Aorta (tissue), 5 donors: ENCODE data around the gene PIK3AP1. TPM values are rescaled to one million over a fixed set of nuclear protein-coding genes. Genes with fewer than 3 reads are reported as not detected.

Experiments used
- ATAC-seq: fragments of 200-7000 bp; cut with Tn5 transposase; one replicate; pipeline ENCODE4 v1.9.1; 2022; ENCODE audit warnings: moderate library complexity; ENCODE audit not compliant: low FRiP score
- DNase-seq, 2 donors: peaks; one replicate each; pipeline ENCODE4 v3.0.0-alpha.2; 2020
- H3K27ac ChIP-seq, 2 donors: one replicate each; pipeline ENCODE4 v1.5.1; 2013; ENCODE audit warnings: low read length in 2 of 2, mild to moderate bottlenecking in 2 of 2, moderate library complexity in 2 of 2, control low read depth in 1 of 2, inconsistent platforms in 1 of 2, low read depth in 1 of 2
- H3K27me3 ChIP-seq, 2 donors: one replicate each; pipeline ENCODE4 v1.6.1; 2013; ENCODE audit warnings: control low read depth in 1 of 2, low read length in 1 of 2, mild to moderate bottlenecking in 1 of 2, moderate library complexity in 1 of 2; ENCODE audit not compliant: insufficient read depth in 2 of 2, control insufficient read depth in 1 of 2
- H3K36me3 ChIP-seq, 2 donors: one replicate each; pipeline ENCODE4 v1.6.1; 2013; ENCODE audit warnings: control low read depth in 1 of 2, low read length in 1 of 2, mild to moderate bottlenecking in 1 of 2; ENCODE audit not compliant: insufficient read depth in 2 of 2, control insufficient read depth in 1 of 2
- H3K4me1 ChIP-seq, 2 donors: one replicate each; pipeline ENCODE4 v1.6.1; 2013; ENCODE audit warnings: low read length in 2 of 2, control low read depth in 1 of 2, mild to moderate bottlenecking in 1 of 2, moderate library complexity in 1 of 2; ENCODE audit not compliant: insufficient read depth in 2 of 2, control insufficient read depth in 1 of 2
- H3K4me3 ChIP-seq, 2 donors: one replicate each; pipeline ENCODE4 v1.5.1; 2013; ENCODE audit warnings: low read length in 2 of 2, control low read depth in 1 of 2, mild to moderate bottlenecking in 1 of 2
- H3K9me3 ChIP-seq: one replicate; pipeline ENCODE4 v1.6.1; 2013; ENCODE audit warnings: mild to moderate bottlenecking, low read length; ENCODE audit not compliant: control insufficient read depth
- WGBS, 2 donors: extraction: QIAGEN DNeasy Blood & Tissue Kit; methylation state at CpG; one replicate each; pipeline ENCODE4 v1.1.7; 2013; 5-methylcytosine and 5-hydroxymethylcytosine counted together
- intact Hi-C, 2 donors: fragments of 100-400 bp; cut with DNase I; formaldehyde crosslinking; loops; one replicate each; pipeline versions ENCODE4 v1.14.2 to v1.15.0; 2022
- polyA plus RNA-seq, 2 donors: library from polyadenylated mRNA; stranded (reverse); fragments of 200-250 nt; gene quantifications; one replicate each; pipeline ENCODE4 v1.2.3, GENCODE V29; 2013
- total RNA-seq, 2 donors: library from RNA; stranded (reverse); fragmentation: NEBNext Ultra II Directional; extraction: Animal tissue kit (Norgen Biotek cat#: 25700); gene quantifications; one replicate each; pipeline ENCODE4 v1.2.1, GENCODE V29; 2021
- donor health status: healthy with polysubstance abuse.
- donor health status: Bipolar disorder and iron deficiency.
- donor health status: DM: no; HTN: no; CAD: no.
- donor health status: DM: no; HTN: no; CAD: no.
- donor health status: DM: yes; HTN: yes; CAD: no.

PIK3AP1 gene
- total and polyA plus RNA-seq, 4 donors: 1.9 to 23.4 (median 11.9) TPM

DNA sequence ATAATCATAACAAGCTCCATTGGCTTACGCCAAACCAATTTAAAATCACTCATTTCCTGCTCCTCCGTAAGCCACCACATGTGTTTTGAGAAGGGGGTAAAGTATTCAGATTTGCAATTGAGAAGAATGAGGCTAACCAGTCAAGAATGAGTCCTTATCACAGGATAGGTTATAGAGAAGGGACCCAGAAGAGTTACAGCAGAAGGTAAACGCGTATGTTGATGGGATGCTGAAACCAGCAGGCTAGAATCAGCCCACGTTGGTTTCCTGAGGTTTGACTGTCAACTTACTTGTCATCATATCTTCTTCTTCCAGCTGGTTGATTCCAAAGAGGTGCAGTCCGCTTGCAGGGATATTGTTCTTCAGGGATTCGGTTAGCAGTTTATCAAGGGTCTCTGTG, 69.4 kb downstream of the PIK3AP1 start:
- Histone ChIP-seq H3K4me1 (no peaks in the 10 kb centered on the region), H3K27me3 (no peaks in the 10 kb centered on the region), H3K36me3 (no peaks in the 10 kb centered on the region), H3K4me3 (no peak overlapping the region), H3K9me3 (no peaks in the 10 kb centered on the region), H3K27ac (no peak overlapping the region)
- DNase-seq: no peak
- ATAC-seq: no peak
- intact Hi-C loops: no loop called here
- WGBS, 2 donors: 80 to 84% methylated on average over 7 of the region's 7 CpGs

DNA sequence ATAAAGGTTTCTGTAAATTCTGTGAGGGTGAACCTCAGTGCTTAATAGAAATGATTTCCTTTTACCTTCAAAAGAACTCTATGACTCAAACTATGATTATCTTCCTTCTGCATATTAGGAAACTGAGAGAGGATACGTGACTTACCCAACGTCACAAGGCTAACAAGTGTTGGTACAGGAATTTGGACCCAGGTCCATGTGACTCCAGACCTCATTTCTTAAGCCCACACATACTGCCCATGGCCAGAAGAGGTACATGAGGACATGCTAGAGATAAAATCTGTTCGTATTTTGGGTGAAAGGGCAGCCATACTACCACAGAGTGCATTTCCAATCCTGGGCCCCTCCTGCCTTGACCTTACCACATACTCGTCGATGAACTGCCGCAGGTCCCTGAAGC, 72.0 kb downstream of the PIK3AP1 start:
- WGBS, 2 donors: 86 to 87% methylated on average over 6 of the region's 6 CpGs
- ATAC-seq (no peak), DNase-seq (no peak)
- H3K36me3 ChIP-seq: no peaks in the 10 kb centered on the region
- no peaks in the 10 kb centered on the region for H3K4me1 ChIP-seq
- no peak overlapping the region for H3K27ac ChIP-seq
- no peak overlapping the region for H3K4me3 ChIP-seq
- intact Hi-C loops: no loop called here
- no peaks in the 10 kb centered on the region for H3K9me3 ChIP-seq
- H3K27me3 ChIP-seq: no peaks in the 10 kb centered on the region

GRCh38 chr10:96647466-96647865, 72.8 kb downstream of the PIK3AP1 start:
- Histone ChIP-seq H3K9me3 (no peaks in the 10 kb centered on the region), H3K36me3 (no peaks in the 10 kb centered on the region), H3K4me1 (no peaks in the 10 kb centered on the region), H3K4me3 (no peak overlapping the region), H3K27me3 (no peaks in the 10 kb centered on the region), H3K27ac (no peak overlapping the region)
- ATAC-seq (no peak), DNase-seq (no peak)
- 53 to 56% methylated on average over 6 of the region's 6 CpGs for WGBS, 2 donors
- intact Hi-C loops: no loop called here

- Histone ChIP-seq H3K36me3 (no peaks in the 10 kb centered on the region), H3K4me1 (no peaks in the 10 kb centered on the region), H3K27me3 (no peaks in the 10 kb centered on the region), H3K9me3 (no peaks in the 10 kb centered on the region), H3K27ac (no peak overlapping the region), H3K4me3 (no peak overlapping the region)
- DNase-seq: no peak
- 80 to 82% methylated on average over 3 of the region's 3 CpGs for WGBS, 2 donors
- intact Hi-C loops: no loop called here
- no peak for ATAC-seq
Observed at GRCh38 chr10:96646751-96647166, 73.6 kb downstream of the PIK3AP1 start.

- no peak for ATAC-seq
- H3K4me1 ChIP-seq: no peaks in the 10 kb centered on the region
- H3K27me3 ChIP-seq: no peaks in the 10 kb centered on the region
- H3K27ac ChIP-seq: no peak overlapping the region
- WGBS, 2 donors: 74 to 78% methylated on average over 4 of the region's 4 CpGs
- no peaks in the 10 kb centered on the region for H3K36me3 ChIP-seq
- H3K9me3 ChIP-seq: no peaks in the 10 kb centered on the region
- intact Hi-C loops: no loop called here
- H3K4me3 ChIP-seq: no peak overlapping the region
- DNase-seq: no peak
Observed at GRCh38 chr10:96646301-96646700, 74.0 kb downstream of the PIK3AP1 start.

DNA sequence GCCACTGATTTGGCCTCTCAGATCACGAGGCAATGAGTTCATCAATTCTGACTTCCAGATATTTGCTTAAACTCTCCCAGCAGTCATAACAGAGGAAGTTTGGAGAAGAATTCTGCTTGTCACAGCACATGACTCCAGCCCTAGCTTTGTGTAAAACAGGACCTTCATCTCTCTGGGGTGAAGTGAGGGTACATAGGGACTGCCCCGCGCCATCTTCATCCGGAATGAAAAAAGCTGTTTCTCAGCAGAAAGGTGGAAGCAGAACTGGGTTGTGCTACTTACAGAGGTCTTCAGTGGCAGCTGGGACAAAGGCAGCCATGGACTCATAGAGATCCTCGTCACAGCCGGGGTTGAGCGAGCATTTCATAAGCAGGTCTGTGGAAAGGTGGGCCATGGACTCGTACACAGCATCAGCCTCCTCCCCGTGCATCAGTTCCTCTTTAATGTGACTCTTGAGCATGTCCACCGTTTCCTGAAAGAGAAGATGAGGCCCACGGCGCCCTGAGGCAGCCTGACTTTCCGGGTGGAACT, 75.1 kb downstream of the PIK3AP1 start:
- intact Hi-C loops: no loop called here
- Histone ChIP-seq H3K27ac (no peak overlapping the region), H3K27me3 (no peaks in the 10 kb centered on the region), H3K9me3 (no peaks in the 10 kb centered on the region), H3K4me1 (no peaks in the 10 kb centered on the region), H3K4me3 (no peak overlapping the region), H3K36me3 (no peaks in the 10 kb centered on the region)
- ATAC-seq (no peak), DNase-seq (peak in 1 of 2 donors; percentile 58)
- WGBS, 2 donors: 82 to 84% methylated on average over 13 of the region's 13 CpGs

DNA sequence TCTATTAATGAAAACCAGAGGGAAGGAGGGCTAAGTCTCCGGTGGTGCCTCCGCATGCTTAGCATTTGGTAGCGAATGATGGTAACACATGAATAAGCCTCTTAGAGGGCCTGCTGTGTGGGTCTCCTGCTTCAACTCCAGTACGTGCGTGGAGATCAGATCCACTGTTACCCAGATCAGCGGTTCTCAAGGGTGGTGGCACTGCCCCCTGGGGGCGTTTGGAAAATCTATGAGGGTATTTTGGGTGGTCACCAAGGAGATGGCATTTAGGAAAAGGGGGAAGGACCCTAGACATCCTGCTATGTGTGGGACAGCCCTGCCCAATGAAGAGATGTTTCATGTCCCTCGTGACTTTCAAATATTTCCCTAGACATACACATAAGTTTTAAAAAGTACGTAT, 76.4 kb downstream of the PIK3AP1 start:
- Histone ChIP-seq H3K4me3 (no peak overlapping the region), H3K27me3 (no peaks in the 10 kb centered on the region), H3K27ac (no peak overlapping the region), H3K9me3 (no peaks in the 10 kb centered on the region), H3K36me3 (no peaks in the 10 kb centered on the region), H3K4me1 (no peaks in the 10 kb centered on the region)
- WGBS, 2 donors: 82% methylated on average over 9 of the region's 9 CpGs
- ATAC-seq: no peak
- no peak for DNase-seq
- intact Hi-C loops: no loop called here

DNA sequence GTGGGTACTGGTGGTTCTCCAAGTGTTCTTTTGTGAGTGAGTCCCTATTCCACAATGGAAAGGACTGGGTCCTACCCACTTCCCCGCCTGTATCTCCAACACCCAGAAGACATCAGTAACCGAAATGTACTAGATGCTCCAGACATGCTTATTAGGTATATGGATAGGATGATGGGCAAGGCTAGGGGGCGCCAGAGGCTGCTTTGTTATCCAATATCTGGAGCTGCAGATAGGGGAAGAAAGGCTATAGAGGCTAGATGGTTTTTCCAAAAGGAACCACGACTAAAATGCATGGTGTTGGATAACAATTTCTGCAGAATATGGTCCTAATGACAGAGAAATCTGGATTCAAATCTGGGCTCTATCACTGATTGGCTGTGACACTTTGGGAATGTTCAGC, 77.3 kb downstream of the PIK3AP1 start:
- peak; percentile 84 to 89 for DNase-seq
- no peaks in the 10 kb centered on the region for H3K36me3 ChIP-seq
- intact Hi-C loops: no loop called here
- peak; percentile 43 for ATAC-seq
- no peak overlapping the region for H3K27ac ChIP-seq
- H3K4me3 ChIP-seq: no peak overlapping the region
- H3K9me3 ChIP-seq: peaks cover 4% of the 10 kb centered on the region
- 55% methylated on average over 4 of the region's 4 CpGs for WGBS, 2 donors
- no peaks in the 10 kb centered on the region for H3K4me1 ChIP-seq
- no peaks in the 10 kb centered on the region for H3K27me3 ChIP-seq

DNA sequence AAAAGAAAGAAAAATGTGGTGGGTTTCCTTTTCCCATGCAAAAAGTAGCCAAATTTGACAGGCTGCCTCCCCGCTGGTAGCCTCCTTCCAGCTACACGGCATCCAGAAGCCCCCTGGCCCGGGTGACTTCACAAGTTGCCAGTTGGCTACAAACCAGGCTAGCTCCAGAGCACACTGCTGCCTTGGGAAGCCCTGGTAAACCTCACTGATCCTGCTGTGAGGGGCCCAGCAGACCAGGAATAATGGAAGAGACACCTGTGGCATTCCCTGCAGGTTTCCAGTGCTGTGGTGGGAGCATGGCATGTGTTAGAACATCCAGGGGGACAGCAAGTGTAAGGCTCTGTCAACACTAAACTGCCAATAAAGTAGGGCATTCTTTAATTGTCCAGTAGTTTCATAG, 77.8 kb downstream of the PIK3AP1 start:
- intact Hi-C loops: no loop called here

More for the DNA sequence above, 77.8 kb downstream of the PIK3AP1 start:
- no peak overlapping the region for H3K27ac ChIP-seq
- DNase-seq (no peak), ATAC-seq (no peak)
- H3K36me3 ChIP-seq: no peaks in the 10 kb centered on the region
- no peaks in the 10 kb centered on the region for H3K27me3 ChIP-seq
- peaks cover 7% of the 10 kb centered on the region for H3K9me3 ChIP-seq
- 10 to 26% methylated on average over 3 of the region's 3 CpGs for WGBS, 2 donors
- H3K4me3 ChIP-seq: no peak overlapping the region
- H3K4me1 ChIP-seq: no peaks in the 10 kb centered on the region
